Left ventricle myocardium superior (tissue), 1 donor: ENCODE measurements around the gene LSM14B. TPM values are rescaled to one million over a fixed set of nuclear protein-coding genes. Genes with fewer than 3 reads are reported as not detected.
"Not testable (repeated sequence)": the region's sequence is repeated elsewhere in the genome, so short reads cannot be mapped to it uniquely, and the experiment has no call there.

ENCODE experiments used
- ATAC-seq: fragments of 200-7000 bp; cut with Tn5 transposase; one replicate; pipeline ENCODE4 v1.9.1; 2020; ENCODE audit warnings: mild to moderate bottlenecking, moderate library complexity
- DNase-seq: peaks from one replicate; pipeline ENCODE4 v3.0.0-alpha.2; 2020
- intact Hi-C: fragments of 100-400 bp; cut with micrococcal nuclease; formaldehyde crosslinking; loops from one replicate; pipeline ENCODE4 v1.11.0; 2022
- long read RNA-seq: library from polyadenylated mRNA; unstranded; transcript quantifications from one replicate; pipeline ENCODE4 v2.0.0, GENCODE V29; 2021
- total RNA-seq: library from RNA; stranded (reverse); fragmentation: NEBNext Ultra II Directional; extraction: Animal tissue kit (Norgen Biotek cat#: 25700); gene quantifications from one replicate; pipeline ENCODE4 v1.2.1, GENCODE V29; 2021
- donor health status: DM: no; HTN: yes; CAD: no; lungs with severe emphysema.

Gene LSM14B
- 58.4 TPM for total RNA-seq
- long read RNA-seq, partial matches to known transcripts, result 1 of 5 reads
- long read RNA-seq, other reads (novel, unspliced or antisense), result 4 of 5 reads

DNA sequence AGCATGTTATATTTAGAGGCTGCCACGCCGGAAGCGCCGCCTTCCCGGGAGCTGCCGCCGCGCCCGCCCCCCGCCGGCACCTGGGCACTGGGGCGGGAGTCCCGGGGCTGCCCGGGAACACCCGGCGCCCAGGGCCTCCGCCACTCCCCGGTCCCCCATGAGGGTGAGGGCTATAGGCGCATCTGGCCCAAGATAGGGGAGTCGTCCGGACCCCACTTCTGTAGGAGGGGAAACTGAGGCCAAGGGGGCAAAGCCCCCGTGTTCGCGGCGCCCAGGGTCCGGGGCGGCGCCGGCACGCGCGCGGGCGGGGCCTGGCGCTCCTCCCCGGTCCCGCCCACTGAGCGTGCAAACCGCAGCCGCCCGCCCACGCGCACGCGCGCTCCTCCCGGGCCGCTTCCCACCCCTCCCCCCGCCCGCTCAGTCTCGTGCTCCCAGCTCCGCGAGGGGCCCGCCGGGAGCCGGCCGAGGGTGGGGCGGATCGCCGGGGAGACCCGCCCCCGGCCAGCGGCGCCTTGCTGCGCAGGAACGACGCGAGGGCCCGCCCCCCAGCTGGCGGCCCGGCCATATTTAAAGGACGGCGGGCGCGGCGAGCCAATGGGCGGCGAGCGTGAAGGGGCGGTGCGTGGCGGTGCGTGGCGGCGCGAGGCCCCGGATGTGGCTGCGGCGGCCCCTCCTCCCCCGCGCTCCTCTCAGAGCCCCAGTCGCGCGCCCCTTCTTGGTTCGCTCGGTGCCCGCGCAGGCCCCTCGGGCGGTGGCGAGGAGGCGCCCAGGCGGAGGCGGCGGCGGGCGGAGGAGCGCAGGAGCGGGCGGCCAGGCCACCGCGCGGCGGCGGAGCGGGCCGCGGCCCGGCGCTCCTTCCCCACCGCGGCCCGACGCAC, at the start of gene LSM14B:
Gene LSM14B (plus strand): TSS at position 700 of the 878 bp plus-strand sequence. CDS start 192 bp downstream, outside the sequence.
- intact Hi-C loops, result loop anchor here (10.0 kb wide), 1 partner anchor 57 kb away; the partner anchor contains the start of gene TAF4
- DNase-seq (peak; percentile 99), ATAC-seq (peak; percentile 86)

DNA sequence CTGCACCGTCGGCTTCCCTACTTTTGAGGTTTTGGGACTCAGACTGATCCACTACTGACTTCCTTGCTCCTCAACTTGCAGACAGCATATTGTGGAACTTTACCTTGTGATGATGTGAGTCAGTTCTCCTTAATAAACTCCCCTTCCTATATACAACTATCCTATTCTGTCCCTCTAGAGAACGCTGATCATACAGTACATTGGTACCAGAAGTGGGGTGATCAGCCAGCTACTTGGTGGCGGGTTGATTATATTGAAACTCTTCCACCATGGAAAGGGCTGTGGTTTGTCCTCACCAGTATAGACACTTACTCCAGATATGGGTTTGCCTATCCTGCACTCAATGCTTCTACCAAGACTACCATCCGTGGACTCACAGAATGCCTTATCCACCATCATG, 49.0 kb upstream of the LSM14B start:
- intact Hi-C loops, result no loop called here
- DNase-seq, result no peak
- no peak for ATAC-seq

DNA sequence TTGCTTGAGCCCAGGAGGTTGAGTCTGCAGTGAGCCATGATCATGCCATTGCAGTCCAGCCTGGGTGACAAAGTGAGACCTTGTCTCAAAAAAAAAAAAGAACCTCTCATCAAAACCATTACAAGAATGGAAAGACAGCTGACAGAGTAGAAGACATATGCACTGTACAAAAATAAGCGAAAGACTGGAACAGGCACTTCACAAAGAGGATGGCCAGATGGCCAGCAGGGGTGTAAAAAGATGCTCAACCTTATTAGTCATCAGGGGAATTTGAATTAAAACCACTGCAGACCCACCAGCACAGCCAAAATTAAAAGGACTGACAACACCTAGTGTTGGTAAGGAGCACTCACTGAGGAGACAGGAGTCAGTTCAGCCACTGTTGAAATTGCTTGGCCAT, 43.1 kb upstream of the LSM14B start:
- no peak for DNase-seq
- no peak for ATAC-seq
- intact Hi-C loops, result no loop called here

DNA sequence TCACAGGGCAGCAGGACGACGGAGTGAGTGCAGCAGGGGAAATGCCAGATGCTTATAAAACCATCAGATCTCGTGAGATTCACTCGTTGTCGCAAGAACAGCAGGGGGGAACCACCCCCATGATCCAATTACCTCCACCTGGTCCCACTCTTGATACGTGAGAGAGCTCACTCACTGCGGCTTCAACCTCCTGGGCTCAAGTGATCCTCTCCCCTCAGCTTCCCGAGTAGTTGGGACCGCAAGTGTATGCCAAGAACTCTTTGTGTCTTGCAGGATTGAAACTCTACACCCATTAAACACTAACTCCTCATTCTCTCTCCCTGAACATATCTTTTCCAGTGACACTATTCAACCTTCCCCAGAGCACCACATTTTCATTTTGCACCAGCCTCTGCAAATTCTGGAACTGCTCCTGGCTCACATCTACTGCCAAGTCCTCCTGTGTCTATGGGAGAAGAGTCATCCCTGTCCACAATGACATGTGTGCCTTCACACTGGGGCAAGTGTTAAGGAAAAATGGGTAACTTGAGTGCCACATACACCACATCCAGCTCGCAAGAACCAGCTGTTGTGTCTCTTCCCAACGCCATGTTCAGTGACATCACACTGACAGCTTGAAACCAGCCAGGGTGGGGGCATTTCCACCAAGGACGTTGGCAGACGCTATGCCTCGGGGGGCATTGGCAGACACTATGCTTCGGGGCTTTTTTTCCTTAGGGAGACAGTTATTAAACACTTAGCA, 41.9 kb upstream of the LSM14B start:
- no peak for ATAC-seq
- no peak for DNase-seq
- intact Hi-C loops, result no loop called here

DNA sequence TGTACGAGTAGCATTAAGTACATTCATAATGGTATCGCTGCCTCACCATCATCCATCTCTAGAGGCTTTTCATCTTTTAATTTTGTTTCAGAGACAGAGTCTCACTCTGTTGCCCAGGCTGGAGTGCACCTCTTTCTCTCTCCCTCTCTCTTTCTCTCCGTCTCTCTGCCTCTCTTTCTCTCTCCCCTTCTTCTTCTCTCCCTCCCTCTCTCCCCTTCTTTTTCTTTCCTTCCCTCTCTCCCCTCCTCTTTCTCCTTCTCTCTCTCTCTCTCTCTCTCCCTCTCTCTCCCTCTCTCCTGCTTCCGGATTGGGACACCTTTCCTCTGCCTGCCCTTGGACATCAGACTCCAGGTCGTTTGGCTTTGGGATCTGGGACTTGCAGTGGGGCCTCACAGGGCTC, 39.0 kb upstream of the LSM14B start:
- DNase-seq, result no peak
- no peak for ATAC-seq
- intact Hi-C loops, result no loop called here

DNA sequence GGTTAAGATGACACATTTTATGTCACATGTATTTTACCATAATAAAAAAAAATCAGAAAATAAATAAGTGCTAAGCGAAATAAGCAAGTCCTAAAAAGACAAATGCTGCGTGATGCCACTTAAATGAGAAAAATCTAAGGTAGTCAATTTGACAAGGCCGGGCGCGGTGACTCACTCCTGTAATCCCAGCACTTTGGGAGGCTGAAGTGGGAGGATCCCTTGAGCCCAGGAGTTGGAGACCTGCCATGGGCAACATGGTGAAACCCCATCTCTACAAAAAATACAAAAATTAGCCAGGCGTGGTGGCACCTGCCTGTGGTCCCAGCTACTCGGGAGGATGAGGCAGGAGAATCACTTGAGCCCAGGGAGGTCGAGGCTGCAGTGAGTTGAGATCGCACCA, 38.1 kb upstream of the LSM14B start:
- ATAC-seq, DNase-seq, intact Hi-C loops: not testable (repeated sequence)

DNA sequence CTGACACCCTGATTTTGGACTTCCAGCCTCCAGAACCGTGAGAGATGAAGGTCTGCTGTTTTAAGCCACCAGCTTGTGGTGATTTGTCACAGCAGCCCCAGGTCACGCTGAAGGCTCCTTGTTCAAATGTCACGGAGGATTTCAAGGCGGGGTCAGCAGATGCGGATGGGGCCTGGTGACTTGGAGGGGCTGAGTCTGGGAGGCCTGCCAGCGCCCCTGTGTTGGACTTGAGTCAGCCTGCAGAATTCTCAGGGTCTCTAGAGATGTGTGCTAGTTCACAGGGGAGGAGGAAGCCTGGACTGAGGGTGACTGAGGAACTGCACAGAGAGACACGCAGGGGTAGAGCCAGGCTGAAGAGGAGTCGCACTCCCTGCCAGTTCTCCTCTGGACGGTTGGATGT, 37.1 kb upstream of the LSM14B start:
- DNase-seq, result no peak
- no peak for ATAC-seq

DNA sequence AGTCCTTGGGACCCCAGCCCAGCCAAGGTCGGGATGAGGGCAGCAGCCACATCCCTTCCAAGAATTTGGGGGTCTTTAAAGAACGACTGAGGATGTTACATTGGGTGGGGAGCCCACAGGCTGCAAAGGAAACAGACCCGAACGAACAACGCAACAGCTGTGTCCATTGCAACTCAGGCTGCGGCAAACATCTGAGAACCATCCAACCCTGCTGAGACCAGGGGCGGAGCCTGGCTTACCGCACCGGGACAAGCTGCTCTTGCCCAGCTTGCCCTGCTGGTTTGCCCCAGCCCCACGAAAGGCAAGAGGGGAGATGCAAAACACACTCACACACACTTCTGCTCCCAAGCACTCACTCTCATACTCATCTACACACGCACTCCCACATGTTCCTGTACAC, 35.0 kb upstream of the LSM14B start:
- DNase-seq (no peak), ATAC-seq (no peak)
- intact Hi-C loops, result no loop called here

More for the DNA sequence above, 37.1 kb upstream of the LSM14B start:
- intact Hi-C loops, result no loop called here

DNA sequence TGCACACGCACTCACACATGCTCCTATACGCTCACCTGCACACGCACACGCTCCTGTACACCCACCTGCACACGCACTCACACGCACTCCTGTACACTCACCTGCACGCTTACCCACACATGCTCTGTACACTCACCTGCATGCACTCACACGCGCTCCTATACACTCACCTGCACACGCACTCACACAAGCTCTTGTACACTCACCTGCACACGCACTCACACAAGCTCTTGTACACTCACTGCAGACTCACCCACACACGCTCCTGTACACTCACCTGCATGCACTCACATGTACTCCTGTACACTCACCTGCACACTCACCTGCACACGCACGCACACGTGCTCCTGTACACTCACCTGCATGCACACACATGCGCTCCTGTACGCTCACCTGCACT, 34.6 kb upstream of the LSM14B start:
- ATAC-seq, result no peak
- intact Hi-C loops, result no loop called here

DNA sequence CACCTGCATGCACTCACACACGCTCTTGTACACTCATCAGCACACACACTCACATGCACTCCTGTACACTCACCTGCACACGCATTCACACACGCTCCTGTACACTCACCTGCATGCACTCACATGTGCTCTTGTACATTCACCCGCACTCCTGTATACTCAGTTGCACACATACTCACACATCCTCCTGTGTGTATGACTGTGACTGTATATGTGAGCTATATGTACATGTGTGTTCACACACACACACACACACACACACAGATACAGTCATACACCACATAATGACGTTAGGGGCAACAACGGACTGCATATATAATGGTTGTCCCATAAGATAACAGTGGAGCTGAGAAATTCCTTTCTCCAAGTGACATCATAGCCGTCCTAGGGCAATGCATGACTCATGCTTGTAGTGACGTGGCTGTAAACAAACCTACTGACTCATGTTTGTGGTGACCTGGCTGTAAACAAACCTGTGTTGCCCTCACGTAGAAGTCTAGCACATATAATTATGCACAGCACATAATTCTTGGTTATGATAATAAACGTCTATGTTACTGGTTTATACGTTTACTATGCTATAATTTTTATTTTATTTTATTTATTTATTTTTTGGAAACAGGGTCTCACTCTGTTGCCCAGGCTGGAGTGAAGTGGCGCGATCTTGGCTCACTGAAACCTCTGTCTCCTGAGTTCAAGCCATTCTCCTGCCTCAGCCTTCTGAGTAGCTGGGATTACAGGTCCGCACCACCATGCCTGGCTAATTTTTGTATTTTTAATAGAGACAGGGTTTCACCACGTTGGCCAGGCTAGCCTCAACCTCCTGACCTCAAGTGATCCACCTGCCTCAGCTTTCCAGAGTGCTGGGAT, 33.8 kb upstream of the LSM14B start:
- no peak for ATAC-seq
- intact Hi-C loops, result no loop called here
- no peak for DNase-seq

More for the DNA sequence above, 34.6 kb upstream of the LSM14B start:
- DNase-seq, result no peak

DNA sequence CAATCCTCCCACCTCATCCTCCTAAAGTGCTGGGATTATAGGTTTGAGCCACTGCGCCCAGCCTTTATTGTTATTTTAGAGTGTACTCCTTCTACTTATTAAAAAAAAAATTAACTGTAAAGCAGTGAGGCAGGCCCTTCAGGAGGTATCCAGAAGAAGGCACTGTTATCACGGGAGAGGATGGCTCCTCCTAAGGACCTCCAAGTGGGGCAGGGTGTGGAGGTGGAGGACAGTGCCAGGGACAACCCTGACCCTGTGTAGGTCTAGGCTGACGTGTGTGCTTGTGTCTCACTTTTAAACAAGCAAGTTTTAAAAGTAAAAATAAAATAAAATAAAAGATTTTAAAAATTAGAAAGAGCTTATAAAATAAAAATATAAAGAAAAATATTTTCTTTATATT, 32.9 kb upstream of the LSM14B start:
- intact Hi-C loops, result no loop called here
- DNase-seq, result no peak
- no peak for ATAC-seq

DNA sequence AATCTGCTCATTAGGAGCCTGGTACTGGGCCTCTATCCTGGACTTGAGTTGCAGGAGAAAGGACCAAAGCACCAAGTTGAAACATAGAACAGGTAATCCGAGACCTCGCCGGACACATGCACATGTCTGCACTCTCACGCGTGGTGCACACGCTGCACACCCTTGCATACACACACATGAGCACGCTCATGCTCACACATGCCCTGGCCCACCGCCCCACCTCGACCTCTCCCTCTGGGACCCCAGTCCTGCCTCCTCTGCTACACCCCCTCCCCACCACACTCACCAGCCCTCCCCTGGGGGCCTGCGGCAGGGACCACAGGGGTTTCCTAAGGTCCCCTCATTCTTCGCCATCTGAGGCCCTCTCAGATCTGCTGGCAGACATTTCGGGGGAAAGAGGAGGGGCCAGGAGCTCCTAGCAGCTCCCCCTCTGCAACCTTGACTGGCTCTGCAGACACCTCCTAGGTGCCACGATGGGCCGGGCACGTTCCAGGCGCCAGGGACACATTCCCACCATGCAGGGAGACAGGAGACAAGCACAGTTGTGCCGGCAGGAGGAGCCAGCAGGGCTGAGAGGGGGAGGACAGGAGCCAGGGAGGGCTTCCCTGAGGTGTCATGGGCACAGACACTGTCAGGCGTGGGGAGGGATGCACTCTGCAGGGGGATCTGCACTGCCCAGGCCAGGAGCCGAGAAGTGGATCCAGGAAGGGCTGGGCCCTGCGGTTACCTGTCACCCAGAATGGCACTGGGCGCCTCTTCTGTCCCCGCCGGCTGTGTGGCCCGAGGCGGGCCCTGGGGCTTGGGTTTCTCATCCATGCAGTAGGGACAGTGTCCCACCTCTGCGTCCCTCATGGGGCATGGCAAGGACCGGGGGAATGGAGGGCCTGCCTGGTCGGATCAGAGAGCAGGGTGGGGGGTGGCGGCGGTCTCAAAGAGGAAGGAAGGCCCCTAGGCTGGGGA, 25.6 kb upstream of the LSM14B start:
- ATAC-seq, result no peak
- DNase-seq, result no peak
- intact Hi-C loops, result no loop called here

DNA sequence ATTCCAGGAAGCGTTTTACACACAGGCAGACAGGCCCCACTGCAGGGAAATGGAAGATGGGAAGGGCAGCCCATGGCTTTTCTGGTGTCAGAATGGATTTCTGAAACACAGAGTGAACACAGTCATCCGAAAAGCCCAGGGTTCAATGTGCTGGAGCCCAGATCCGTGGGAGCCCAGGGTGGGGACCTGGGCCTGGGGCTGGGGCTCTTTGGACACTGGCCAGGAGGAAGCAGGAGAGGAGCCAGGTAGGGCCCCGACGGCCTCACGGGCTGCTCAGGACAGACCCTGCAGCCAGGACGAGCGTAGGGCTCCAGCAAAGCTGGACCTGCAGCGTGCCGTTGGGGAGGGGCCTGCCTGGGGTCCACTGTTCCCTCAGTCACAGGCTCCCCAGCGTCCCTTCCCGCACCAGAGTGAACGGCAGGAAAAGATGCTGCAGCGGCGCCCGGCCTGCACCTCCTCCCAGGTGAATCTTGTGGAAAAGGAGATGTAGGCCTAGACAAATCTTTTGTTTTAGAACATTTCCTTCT, 24.3 kb upstream of the LSM14B start:
- DNase-seq (no peak), ATAC-seq (no peak)
- intact Hi-C loops, result no loop called here

DNA sequence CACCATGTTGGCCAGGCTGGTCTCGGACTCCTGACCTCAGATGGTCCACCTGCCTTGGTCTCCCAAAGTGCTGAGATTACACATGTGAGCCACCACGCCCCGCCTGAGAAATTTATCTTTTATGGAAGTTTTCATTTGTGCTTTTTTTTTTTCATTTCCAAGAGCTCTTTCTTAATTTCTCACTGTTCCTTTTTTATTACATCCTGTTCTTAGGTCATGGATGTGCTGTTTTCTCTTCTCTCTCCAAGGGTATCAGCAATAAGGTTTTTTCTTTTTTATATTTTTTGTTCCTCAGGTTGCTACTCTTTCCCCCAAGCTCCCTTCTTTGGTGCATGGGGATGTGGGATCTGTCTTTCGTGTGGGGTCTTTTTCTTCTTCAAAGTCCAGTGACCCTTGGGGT, 21.2 kb upstream of the LSM14B start:
- DNase-seq (no peak), ATAC-seq (no peak)
- intact Hi-C loops, result no loop called here

DNA sequence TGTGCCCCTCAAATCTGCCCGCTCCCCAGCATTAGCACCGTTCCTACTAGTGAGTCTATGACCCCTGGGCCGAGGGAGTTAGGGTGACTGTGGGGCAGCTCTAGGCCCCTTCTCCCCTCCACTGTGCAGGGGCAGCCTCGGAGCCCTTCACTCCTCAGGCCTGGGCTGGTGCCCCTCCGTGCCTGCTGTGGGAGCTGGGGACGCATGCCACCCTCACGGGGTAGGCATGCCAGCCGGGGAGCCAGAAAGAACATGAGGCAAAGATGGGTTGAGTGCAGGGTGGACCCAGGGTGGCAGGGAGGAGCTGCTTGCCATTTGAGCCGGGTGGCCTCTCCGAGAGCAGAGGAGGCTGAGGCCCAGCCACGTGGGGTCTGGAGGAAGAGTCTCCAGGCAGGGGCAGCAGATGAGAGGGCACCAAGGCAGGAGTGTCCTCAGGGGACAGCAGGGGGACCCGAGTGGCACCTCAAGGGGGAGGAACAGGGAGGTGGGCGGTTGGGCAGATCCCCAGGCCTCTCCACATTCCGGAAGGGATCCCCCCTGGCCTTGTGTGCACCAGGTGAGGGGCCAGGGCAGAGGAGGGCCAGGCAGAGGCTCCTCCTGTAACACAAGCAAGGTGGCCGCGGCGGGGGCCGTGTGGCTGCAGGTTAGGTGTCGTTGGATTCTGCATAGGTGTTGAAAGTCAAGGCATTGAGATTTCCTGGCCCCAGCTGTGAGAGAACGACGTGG, 18.6 kb upstream of the LSM14B start:
- DNase-seq (no peak), ATAC-seq (no peak)
- intact Hi-C loops, result no loop called here

DNA sequence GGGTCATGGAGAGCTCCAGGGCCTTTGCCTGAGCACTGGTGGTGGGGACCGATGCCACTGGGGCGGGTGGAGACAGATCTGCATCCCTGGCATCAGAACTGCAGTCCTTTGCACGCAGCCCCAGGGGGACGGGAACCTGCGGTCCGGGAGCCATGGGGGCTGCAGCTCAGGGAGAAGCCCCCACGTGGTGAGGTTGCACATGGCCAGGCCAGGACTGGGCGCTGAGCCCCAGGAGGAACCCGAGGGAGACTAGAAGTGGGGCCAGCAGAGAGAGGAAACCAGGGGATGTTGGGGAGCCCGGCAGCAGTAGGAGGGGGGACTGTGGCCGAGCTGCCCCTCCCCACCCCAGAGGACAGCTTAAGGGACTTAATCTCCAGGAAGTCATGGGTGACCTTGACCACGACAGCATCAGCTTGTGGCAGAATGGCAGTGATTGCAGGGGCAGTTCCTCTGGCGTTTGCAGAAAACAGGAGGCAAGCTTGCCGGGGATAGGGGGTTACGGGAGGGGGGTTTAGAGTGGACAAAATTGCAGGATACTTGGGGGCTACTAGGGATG, 18.0 kb upstream of the LSM14B start:
- DNase-seq (no peak), ATAC-seq (no peak)
- intact Hi-C loops, result no loop called here

DNA sequence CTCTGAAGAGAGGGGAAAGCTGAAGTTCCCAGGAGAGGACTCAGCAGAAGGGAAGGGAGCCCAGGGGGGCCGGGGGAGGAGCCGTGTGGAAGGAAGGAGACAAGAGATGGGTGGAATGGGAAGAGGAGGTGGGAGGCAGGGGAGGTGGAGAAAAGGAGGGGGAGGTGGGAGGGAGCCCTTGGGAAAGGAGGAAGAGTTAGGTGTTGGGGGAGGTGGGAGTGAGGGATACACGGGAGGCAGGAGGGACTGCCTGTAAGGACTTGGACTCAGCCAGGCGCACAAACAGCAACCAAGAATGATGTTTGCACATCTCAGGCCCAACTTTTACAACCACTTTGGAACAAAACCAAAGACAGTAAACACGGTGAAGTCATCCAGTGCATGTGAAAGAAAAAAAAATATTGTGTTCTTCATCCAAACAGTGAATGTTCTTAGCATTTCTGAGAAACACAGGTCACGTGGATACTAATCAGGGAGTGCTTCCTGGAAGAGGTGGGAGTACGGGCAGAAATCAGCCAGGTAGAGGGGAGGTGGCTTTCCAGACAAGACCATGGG, 17.4 kb upstream of the LSM14B start:
- no peak for DNase-seq
- intact Hi-C loops, result no loop called here
- ATAC-seq, result no peak
